Globus pallidus (tissue), 1 donor: ENCODE measurements around the gene FUBP3.

Source experiments
- DNase-seq: peaks from one replicate; pipeline ENCODE4 v3.0.0-alpha.2; 2015; ENCODE audit warnings: low spot score

The FUBP3 gene

GRCh38 chr9:130607640-130608420 is 28.5 kb downstream of the FUBP3 start:
- no peak for DNase-seq

- DNase-seq: no peak
Observed at GRCh38 chr9:130608554-130609134, 29.3 kb downstream of the FUBP3 start.

GRCh38 chr9:130609163-130609562 is 29.8 kb downstream of the FUBP3 start:
- DNase-seq: no peak

- no peak for DNase-seq
Observed at GRCh38 chr9:130610862-130611707, 31.7 kb downstream of the FUBP3 start.

GRCh38 chr9:130616451-130616850 is 37.1 kb downstream of the FUBP3 start:
- no peak for DNase-seq

- DNase-seq: no peak
Observed at GRCh38 chr9:130623466-130623865, 44.1 kb downstream of the FUBP3 start.

GRCh38 chr9:130624154-130624553 is 44.8 kb downstream of the FUBP3 start:
- DNase-seq: no peak

GRCh38 chr9:130626249-130626996 is 47.0 kb downstream of the FUBP3 start:
- no peak for DNase-seq

GRCh38 chr9:130627051-130627450 is 47.7 kb downstream of the FUBP3 start:
- peak; percentile 31 for DNase-seq

- no peak for DNase-seq
Observed at GRCh38 chr9:130627896-130628792, 48.8 kb downstream of the FUBP3 start.

GRCh38 chr9:130629443-130630070 is 50.2 kb downstream of the FUBP3 start:
- DNase-seq: peak; percentile 32

- DNase-seq: no peak
Observed at GRCh38 chr9:130630071-130630450, 50.7 kb downstream of the FUBP3 start.

GRCh38 chr9:130630506-130631330 is 51.3 kb downstream of the FUBP3 start:
- peak; percentile 13 for DNase-seq

GRCh38 chr9:130631331-130632080 is 52.1 kb downstream of the FUBP3 start:
- no peak for DNase-seq

GRCh38 chr9:130632081-130632710 is 52.8 kb downstream of the FUBP3 start:
- DNase-seq: no peak

GRCh38 chr9:130632841-130633240 is 53.5 kb downstream of the FUBP3 start:
- DNase-seq: no peak

- DNase-seq: no peak
Observed at GRCh38 chr9:130633336-130634190, 54.2 kb downstream of the FUBP3 start.
